Rectal smooth muscle tissue (tissue), 1 donor: ENCODE data around the gene AP3M1.

Source experiments
- H3K27ac ChIP-seq: one replicate; pipeline ENCODE4 v1.7.0; 2013; ENCODE audit warnings: low read depth, low read length, inconsistent platforms
- H3K27me3 ChIP-seq: one replicate; pipeline ENCODE4 v1.7.0; 2013; ENCODE audit warnings: low read length; ENCODE audit not compliant: control insufficient read depth, insufficient read depth
- H3K36me3 ChIP-seq: one replicate; pipeline ENCODE4 v1.7.0; 2013; ENCODE audit warnings: low read length; ENCODE audit not compliant: control insufficient read depth, insufficient read depth
- H3K4me1 ChIP-seq: one replicate; pipeline ENCODE4 v1.7.0; 2013; ENCODE audit warnings: low read length; ENCODE audit not compliant: control insufficient read depth, insufficient read depth
- H3K4me3 ChIP-seq: one replicate; pipeline ENCODE4 v1.7.0; 2013; ENCODE audit warnings: low read length
- H3K9ac ChIP-seq: one replicate; pipeline ENCODE4 v1.7.0; 2013; ENCODE audit warnings: low read length

The AP3M1 gene

DNA sequence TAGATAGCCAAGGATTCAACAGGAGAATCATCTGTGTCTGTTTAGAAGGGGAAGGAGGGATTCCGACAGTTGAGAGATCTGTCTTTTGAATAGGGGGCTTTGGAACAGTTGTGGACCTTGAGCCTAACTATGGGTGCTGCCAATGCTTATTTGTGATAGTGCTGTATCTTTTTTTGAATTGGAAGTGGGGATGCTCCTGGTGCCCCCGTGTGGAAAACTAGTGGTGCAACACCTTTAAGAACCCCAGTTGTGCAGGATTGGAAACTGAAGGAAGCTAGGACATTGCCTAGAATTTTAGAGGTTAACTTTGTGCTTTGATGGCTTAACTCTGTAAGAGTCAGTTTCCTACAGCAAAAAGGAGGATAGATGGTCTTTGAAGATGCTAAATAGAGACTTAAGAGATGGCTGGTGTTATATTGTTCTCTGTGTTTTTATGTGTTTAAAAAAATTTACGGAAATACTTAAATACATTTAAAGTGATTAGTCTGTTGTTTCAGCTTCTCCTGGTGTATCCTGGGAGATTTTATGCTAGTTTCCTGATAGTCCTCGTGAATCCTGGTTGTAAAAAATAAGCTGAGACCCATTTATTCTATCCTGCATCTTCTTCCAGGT, 69.3 kb downstream of the AP3M1 start:
- Histone ChIP-seq H3K4me1 (peaks cover 5% of the 10 kb centered on the region), H3K27ac (no peak overlapping the region), H3K36me3 (peaks cover 4% of the 10 kb centered on the region)

DNA sequence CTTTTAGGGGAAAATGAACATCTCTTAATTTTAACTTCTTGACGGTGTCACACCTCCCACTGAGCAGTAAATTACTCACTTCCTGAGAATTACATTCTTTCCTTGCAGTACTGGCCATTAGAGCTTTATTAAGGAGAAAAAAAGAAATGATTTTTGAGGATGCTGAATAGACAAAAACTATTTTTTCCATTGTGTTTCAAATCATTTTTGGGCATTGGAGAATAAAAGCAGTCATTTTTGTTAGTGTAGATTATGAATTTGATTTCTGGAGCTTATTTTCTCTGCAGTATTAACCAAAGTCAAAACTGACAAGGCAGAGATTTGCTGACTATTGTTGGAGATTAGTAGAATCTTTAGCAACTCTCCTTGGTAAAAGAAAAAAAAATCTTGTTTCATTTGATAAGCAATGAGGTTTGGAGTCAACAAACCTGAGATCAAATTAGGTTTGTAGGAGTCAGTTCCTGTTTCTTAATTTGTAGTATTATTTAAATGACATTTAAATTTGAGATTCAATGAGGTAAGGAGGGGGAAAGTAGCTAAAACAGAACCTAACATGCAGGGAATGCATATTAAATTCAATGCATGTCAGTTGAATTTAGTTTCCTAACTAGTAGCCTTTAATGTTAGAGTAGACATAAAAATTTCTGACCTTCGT, 70.6 kb downstream of the AP3M1 start:
- Histone ChIP-seq H3K9ac (no peak overlapping the region), H3K27ac (no peak overlapping the region), H3K4me1 (peaks cover 5% of the 10 kb centered on the region), H3K4me3 (no peak overlapping the region), H3K27me3 (no peaks in the 10 kb centered on the region), H3K36me3 (peaks cover 8% of the 10 kb centered on the region)

More for the DNA sequence above, 69.3 kb downstream of the AP3M1 start:
- H3K4me3 ChIP-seq, result no peak overlapping the region
- H3K9ac ChIP-seq, result no peak overlapping the region
- H3K27me3 ChIP-seq, result no peaks in the 10 kb centered on the region

DNA sequence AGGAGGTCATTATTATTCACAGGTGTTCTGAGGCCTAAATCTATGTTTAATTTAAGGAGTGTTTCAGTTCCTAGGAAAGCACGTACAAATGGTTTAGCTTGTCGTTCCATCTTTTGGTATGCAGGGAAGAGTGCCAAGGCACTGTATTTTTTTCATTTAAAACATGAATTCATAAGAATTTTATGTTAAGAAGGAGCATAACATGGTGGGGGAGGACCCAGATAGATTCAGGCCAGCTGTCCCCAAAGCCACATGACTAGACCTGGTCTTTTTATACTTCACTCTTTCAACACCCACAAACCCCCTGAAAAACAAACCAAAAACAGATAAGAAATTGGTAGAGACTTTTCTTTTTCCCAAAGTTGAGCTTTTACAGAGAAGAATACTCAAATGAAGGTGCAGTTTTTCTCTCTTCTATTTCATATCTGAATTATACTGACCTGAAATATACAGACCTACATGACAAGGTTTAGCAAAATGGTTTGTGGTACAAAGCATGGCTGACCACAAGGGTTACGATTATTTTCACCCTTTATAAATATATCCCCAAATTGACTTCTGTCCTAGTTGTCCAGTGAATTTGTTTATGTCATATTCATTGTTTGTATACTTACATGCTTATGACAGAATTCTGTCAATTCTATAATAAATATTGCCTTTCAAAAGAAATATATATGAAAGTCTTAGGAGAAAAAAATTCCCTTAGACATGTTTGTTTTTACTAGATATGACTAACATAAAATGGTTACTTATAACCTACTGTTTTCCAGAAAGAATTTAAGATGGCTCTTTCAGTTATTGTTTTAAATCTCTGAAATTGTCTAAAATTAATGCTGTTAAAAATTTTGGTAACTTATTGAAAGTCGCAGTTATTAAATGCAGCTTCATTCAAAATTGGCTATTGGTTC, 71.3 kb downstream of the AP3M1 start:
- Histone ChIP-seq H3K9ac (no peak overlapping the region), H3K27ac (peak overlapping the region; percentile 21), H3K27me3 (no peaks in the 10 kb centered on the region), H3K4me1 (peaks cover 5% of the 10 kb centered on the region), H3K36me3 (peaks cover 9% of the 10 kb centered on the region), H3K4me3 (no peak overlapping the region)

DNA sequence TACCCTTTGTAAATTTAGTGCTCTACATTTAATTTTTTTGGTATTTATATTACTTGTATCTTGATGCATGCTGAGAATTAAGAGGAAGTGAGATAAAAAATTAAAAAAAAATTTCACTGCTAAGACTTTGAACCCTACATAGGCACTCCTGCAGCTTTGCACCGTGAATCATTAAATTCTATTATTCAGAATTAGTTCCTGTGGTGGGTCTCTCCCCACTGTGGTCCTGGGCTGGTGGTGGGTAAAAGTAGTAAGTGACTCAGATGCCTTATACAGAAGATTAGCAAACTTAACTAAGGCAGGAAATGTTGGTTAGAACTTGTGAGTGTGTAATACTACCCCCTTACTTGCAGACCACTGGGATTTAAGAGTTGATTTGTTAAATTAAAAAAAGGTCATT, 72.6 kb downstream of the AP3M1 start:
- Histone ChIP-seq H3K4me1 (peaks cover 5% of the 10 kb centered on the region), H3K27ac (no peak overlapping the region), H3K36me3 (peaks cover 9% of the 10 kb centered on the region), H3K9ac (no peak overlapping the region), H3K27me3 (no peaks in the 10 kb centered on the region), H3K4me3 (no peak overlapping the region)

DNA sequence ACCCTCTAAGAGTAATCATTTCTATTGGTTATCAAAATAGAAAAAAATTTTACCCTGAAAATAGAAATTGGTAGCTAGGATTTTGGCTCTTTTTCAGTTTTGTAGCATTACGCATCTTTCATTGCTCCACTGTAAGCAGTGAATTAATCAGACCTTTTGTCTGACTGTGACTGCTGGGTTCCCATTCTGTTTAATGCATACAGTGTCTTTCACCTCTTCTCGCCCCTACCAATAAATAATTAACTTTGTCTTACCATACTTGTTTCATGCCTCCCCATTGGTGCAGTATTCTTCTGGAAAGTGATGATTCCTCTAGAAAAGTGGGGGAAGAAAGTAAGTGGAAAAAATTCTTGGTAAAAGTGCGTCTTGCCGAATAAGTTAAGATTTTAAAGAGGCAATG, 73.2 kb downstream of the AP3M1 start:
- H3K36me3 ChIP-seq, result peaks cover 9% of the 10 kb centered on the region
- H3K27ac ChIP-seq, result no peak overlapping the region
- H3K4me1 ChIP-seq, result peaks cover 5% of the 10 kb centered on the region
- no peaks in the 10 kb centered on the region for H3K27me3 ChIP-seq
- H3K4me3 ChIP-seq, result no peak overlapping the region
- no peak overlapping the region for H3K9ac ChIP-seq

GRCh38 chr10:74076961-74077360, 73.7 kb downstream of the AP3M1 start:
- Histone ChIP-seq H3K9ac (no peak overlapping the region), H3K27me3 (no peaks in the 10 kb centered on the region), H3K4me3 (no peak overlapping the region), H3K4me1 (peaks cover 5% of the 10 kb centered on the region), H3K27ac (no peak overlapping the region), H3K36me3 (peaks cover 9% of the 10 kb centered on the region)

GRCh38 chr10:74075906-74076305, 74.7 kb downstream of the AP3M1 start:
- Histone ChIP-seq H3K27me3 (no peaks in the 10 kb centered on the region), H3K9ac (no peak overlapping the region), H3K36me3 (peaks cover 9% of the 10 kb centered on the region), H3K4me1 (peaks cover 6% of the 10 kb centered on the region), H3K27ac (no peak overlapping the region), H3K4me3 (no peak overlapping the region)

DNA sequence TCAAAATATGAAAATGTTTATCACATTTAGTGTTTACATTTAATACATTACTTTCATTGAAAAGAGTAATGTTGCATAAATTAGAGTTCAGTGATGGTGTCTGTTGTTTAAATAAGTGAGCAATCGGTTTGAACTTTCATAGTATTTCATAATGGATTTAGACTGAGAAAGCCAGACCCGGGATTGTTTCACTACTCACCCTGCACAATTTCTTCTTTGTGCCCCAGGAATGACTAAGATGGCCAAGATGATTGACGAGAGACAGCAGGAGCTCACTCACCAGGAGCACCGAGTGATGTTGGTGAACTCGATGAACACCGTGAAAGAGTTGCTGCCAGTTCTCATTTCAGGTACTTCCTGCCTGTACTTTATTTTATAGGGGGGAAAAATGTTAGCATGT, 78.1 kb downstream of the AP3M1 start:
- peaks cover 13% of the 10 kb centered on the region for H3K36me3 ChIP-seq
- no peak overlapping the region for H3K4me3 ChIP-seq
- no peaks in the 10 kb centered on the region for H3K27me3 ChIP-seq
- H3K4me1 ChIP-seq, result peaks cover 13% of the 10 kb centered on the region
- H3K9ac ChIP-seq, result no peak overlapping the region
- H3K27ac ChIP-seq, result no peak overlapping the region

GRCh38 chr10:74071157-74071556, 79.5 kb downstream of the AP3M1 start:
- Histone ChIP-seq H3K4me3 (no peak overlapping the region), H3K9ac (no peak overlapping the region), H3K4me1 (peaks cover 10% of the 10 kb centered on the region), H3K36me3 (peaks cover 11% of the 10 kb centered on the region), H3K27me3 (no peaks in the 10 kb centered on the region), H3K27ac (no peak overlapping the region)
